ENCODE data around the gene CEP63. TPM values are rescaled to one million over a fixed set of nuclear protein-coding genes. Genes with fewer than 3 reads are reported as not detected.
A peak's percentile ranks its signal among the peaks of the same experiment; 100 is the strongest.

The CEP63 gene
- total and polyA plus RNA-seq, 12 donors = 20.1 to 38.8 (median 30.8) TPM

- TF ChIP-seq, protein P1, sequence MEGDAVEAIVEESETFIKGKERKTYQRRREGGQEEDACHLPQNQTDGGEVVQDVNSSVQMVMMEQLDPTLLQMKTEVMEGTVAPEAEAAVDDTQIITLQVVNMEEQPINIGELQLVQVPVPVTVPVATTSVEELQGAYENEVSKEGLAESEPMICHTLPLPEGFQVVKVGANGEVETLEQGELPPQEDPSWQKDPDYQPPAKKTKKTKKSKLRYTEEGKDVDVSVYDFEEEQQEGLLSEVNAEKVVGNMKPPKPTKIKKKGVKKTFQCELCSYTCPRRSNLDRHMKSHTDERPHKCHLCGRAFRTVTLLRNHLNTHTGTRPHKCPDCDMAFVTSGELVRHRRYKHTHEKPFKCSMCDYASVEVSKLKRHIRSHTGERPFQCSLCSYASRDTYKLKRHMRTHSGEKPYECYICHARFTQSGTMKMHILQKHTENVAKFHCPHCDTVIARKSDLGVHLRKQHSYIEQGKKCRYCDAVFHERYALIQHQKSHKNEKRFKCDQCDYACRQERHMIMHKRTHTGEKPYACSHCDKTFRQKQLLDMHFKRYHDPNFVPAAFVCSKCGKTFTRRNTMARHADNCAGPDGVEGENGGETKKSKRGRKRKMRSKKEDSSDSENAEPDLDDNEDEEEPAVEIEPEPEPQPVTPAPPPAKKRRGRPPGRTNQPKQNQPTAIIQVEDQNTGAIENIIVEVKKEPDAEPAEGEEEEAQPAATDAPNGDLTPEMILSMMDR (IDR thresholded peaks at IDR 0.05) = no peak
- no peaks in the 10 kb centered on the region for H3K36me3 ChIP-seq
- no peak for ATAC-seq
- intact Hi-C loops (cut with DNase I) = no loop called here
- 87 to 94% methylated on average over 2 of the region's 2 CpGs for WGBS, 2 donors
- no peak overlapping the region for H3K4me3 ChIP-seq
- peaks cover 2 to 21% (median 17%) of the 10 kb centered on the region in 9 donors for H3K4me1 ChIP-seq
- H3K27me3 ChIP-seq = no peaks in the 10 kb centered on the region
- H3K27ac ChIP-seq = no peak overlapping the region
- DNase-seq = no peak
- peaks cover 0 to 12% (median 0%) of the 10 kb centered on the region in 11 donors for H3K9me3 ChIP-seq
Observed at GRCh38 chr3:134441821-134442220, 44.0 kb upstream of the CEP63 start.

GRCh38 chr3:134445095-134445494 lies 40.8 kb upstream of the CEP63 start:
- no peaks in the 10 kb centered on the region for H3K27me3 ChIP-seq
- 87 to 95% methylated on average over 1 of the region's 1 CpG for WGBS, 2 donors

GRCh38 chr3:134445636-134446035 lies 40.2 kb upstream of the CEP63 start:
- TF ChIP-seq, protein P1 (IDR thresholded peaks at IDR 0.05) = no peak
- ATAC-seq (peak; percentile 60 to 90 (median 82)), DNase-seq (peak in 1 of 2 donors; percentile 75)
- Histone ChIP-seq H3K27ac (peak overlapping the region in 2 of 10 donors; percentile 42 to 61), H3K27me3 (no peaks in the 10 kb centered on the region), H3K4me3 (no peak overlapping the region), H3K4me1 (peaks cover 6 to 31% (median 26%) of the 10 kb centered on the region in 9 donors), H3K36me3 (no peaks in the 10 kb centered on the region), H3K9me3 (peaks cover 0 to 12% (median 0%) of the 10 kb centered on the region in 11 donors)
- intact Hi-C loops (cut with DNase I) = loop anchor here in 3 of 10 donors (2.0 to 5.0 kb wide), 3 partner anchors 38 to 63 kb away; no protein-coding TSS in a partner anchor
- WGBS, 2 donors = 4 to 13% methylated on average over 1 of the region's 1 CpG

More at GRCh38 chr3:134445095-134445494, 40.8 kb upstream of the CEP63 start:
- DNase-seq (no peak), ATAC-seq (no peak)
- Histone ChIP-seq H3K4me3 (no peak overlapping the region), H3K36me3 (no peaks in the 10 kb centered on the region), H3K27ac (peak overlapping the region in 2 of 10 donors; percentile 42 to 61), H3K4me1 (peaks cover 6 to 31% (median 26%) of the 10 kb centered on the region in 9 donors), H3K9me3 (peaks cover 0 to 12% (median 0%) of the 10 kb centered on the region in 11 donors)
- TF ChIP-seq, protein P1 (IDR thresholded peaks at IDR 0.05) = no peak
- intact Hi-C loops (cut with DNase I) = loop anchor here in 2 of 10 donors (5.0 kb wide), 2 partner anchors 38 to 63 kb away; no protein-coding TSS in a partner anchor

GRCh38 chr3:134446800-134447199 lies 39.1 kb upstream of the CEP63 start:
- Histone ChIP-seq H3K9me3 (peaks cover 0 to 12% (median 0%) of the 10 kb centered on the region in 11 donors), H3K4me1 (peaks cover 6 to 31% (median 26%) of the 10 kb centered on the region in 9 donors), H3K27me3 (no peaks in the 10 kb centered on the region), H3K36me3 (no peaks in the 10 kb centered on the region), H3K4me3 (no peak overlapping the region), H3K27ac (peak overlapping the region in 3 of 10 donors; percentile 26 to 61 (median 29))
- intact Hi-C loops (cut with DNase I) = loop anchor here in 3 of 10 donors (2.0 to 5.0 kb wide), 3 partner anchors 39 to 64 kb away; no protein-coding TSS in a partner anchor
- DNase-seq = no peak
- 36 to 52% methylated on average over 3 of the region's 3 CpGs for WGBS, 2 donors
- TF ChIP-seq, protein P1 (IDR thresholded peaks at IDR 0.05) = no peak
- ATAC-seq = peak in 3 of 8 donors; percentile 46 to 53 (median 50)

All from heart right ventricle (tissue), 16 donors.